Ascending aorta (tissue), 2 donors: ENCODE measurements around the gene KCNC4. TPM values are rescaled to one million over a fixed set of nuclear protein-coding genes. Genes with fewer than 3 reads are reported as not detected.

Source experiments
- DNase-seq, 2 donors: peaks; one replicate each; pipeline ENCODE4 v3.0.0-alpha.2; 2019; ENCODE audit warnings: low spot score in 2 of 2
- H3K27ac ChIP-seq, 2 donors: fragments of 200-600 bp; sonication (generic); one replicate each; pipeline ENCODE4 v1.5.1; 2016 to 2017; ENCODE audit warnings: mild to moderate bottlenecking in 1 of 2
- H3K27me3 ChIP-seq: fragments of 200-600 bp; sonication (generic); one replicate; pipeline ENCODE4 v1.5.1; 2017
- H3K36me3 ChIP-seq, 2 donors: fragments of 200-600 bp; sonication (generic); one replicate each; pipeline ENCODE4 v1.5.1; 2016
- H3K4me1 ChIP-seq, 2 donors: fragments of 200-600 bp; sonication (generic); one replicate each; pipeline ENCODE4 v1.5.1; 2016 to 2017; ENCODE audit warnings: mild to moderate bottlenecking in 1 of 2
- H3K4me3 ChIP-seq, 2 donors: fragments of 200-600 bp; sonication (generic); one replicate each; pipeline ENCODE4 v1.5.1; 2016 to 2017; ENCODE audit warnings: mild to moderate bottlenecking in 1 of 2
- H3K9me3 ChIP-seq, 2 donors: fragments of 200-600 bp; sonication (generic); one replicate each; pipeline ENCODE4 v1.5.1; 2016
- intact Hi-C: fragments of 100-400 bp; cut with DNase I; formaldehyde crosslinking; loops from one replicate; pipeline ENCODE4 v1.15.1; 2023
- total RNA-seq: library from RNA; depleted of rRNA; stranded (reverse); fragments of >200 nt; gene quantifications from one replicate; pipeline ENCODE4 v1.1.0, GENCODE V29; 2016
- TF ChIP-seq, protein P1 (sequence below), 3 experiments: fragments of 200-600 bp in 2 of 3; fragments of 450-650 bp in 1 of 3; sonication (generic) in 2 of 3; IDR thresholded peaks; one replicate each; pipeline ENCODE4 v1.5.1; 2016 to 2019; ENCODE audit warnings: antibody characterized with exemption in 3 of 3, mild to moderate bottlenecking in 1 of 3, moderate library complexity in 1 of 3

KCNC4 gene
- total RNA-seq, 1 donor from 2014 or later: 8.4 TPM

DNA sequence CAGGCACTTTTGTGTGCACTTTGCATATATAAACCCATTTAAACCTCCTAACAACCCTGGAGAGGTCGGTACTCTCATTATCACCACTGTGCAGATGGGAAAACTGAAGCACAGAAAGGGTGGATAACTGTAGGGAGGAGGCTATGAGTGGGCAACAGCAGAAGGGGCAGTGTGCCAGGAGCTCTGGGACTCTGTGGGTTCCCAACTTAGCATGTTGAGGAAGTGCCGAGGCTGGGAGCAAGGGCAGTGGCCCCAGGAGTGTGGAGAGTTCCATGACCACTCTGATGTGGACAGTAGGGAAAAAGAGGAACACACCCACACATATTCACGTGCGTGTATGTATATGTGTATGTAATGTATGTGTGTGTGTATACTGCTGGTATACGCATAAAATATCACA, 25.7 kb upstream of the KCNC4 start:
- peaks cover 10 to 22% of the 10 kb centered on the region in 2 donors for H3K4me1 ChIP-seq
- H3K4me3 ChIP-seq: no peak overlapping the region
- intact Hi-C loops: no loop called here
- no peaks in the 10 kb centered on the region for H3K27me3 ChIP-seq
- TF ChIP-seq, protein P1, sequence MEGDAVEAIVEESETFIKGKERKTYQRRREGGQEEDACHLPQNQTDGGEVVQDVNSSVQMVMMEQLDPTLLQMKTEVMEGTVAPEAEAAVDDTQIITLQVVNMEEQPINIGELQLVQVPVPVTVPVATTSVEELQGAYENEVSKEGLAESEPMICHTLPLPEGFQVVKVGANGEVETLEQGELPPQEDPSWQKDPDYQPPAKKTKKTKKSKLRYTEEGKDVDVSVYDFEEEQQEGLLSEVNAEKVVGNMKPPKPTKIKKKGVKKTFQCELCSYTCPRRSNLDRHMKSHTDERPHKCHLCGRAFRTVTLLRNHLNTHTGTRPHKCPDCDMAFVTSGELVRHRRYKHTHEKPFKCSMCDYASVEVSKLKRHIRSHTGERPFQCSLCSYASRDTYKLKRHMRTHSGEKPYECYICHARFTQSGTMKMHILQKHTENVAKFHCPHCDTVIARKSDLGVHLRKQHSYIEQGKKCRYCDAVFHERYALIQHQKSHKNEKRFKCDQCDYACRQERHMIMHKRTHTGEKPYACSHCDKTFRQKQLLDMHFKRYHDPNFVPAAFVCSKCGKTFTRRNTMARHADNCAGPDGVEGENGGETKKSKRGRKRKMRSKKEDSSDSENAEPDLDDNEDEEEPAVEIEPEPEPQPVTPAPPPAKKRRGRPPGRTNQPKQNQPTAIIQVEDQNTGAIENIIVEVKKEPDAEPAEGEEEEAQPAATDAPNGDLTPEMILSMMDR (IDR thresholded peaks at IDR 0.05): no peak
- no peaks in the 10 kb centered on the region for H3K36me3 ChIP-seq
- H3K9me3 ChIP-seq: no peaks in the 10 kb centered on the region
- DNase-seq: no peak
- H3K27ac ChIP-seq: no peak overlapping the region

DNA sequence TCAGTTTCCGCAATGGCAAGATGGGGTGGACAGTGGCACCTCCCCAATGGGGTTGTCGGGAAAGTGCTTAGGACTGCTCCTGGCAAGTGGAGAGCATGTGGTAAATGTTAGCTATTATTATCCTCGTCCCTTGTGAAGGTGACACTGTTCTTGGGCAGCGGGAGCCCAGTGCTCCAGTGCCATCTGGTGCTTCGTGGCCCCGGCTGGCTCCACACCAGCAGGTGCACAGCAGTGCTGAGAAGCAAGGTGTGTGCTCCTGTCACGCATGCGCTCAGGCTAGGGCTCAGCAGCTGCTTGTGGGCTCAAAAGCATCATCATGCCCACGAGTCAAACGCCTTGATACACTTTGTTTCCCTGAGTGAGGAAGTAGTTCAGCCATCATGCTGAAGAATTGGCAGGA, 24.9 kb upstream of the KCNC4 start:
- H3K4me1 ChIP-seq: peaks cover 10 to 30% of the 10 kb centered on the region in 2 donors
- H3K4me3 ChIP-seq: no peak overlapping the region
- intact Hi-C loops: loop anchor here (5.0 kb wide), 1 partner anchor 98 kb away; no protein-coding TSS in a partner anchor
- H3K27ac ChIP-seq: peak overlapping the region in 1 of 2 donors; percentile 20
- no peak for DNase-seq
- no peaks in the 10 kb centered on the region for H3K27me3 ChIP-seq
- TF ChIP-seq, protein P1 (IDR thresholded peaks at IDR 0.05): no peak
- no peaks in the 10 kb centered on the region for H3K36me3 ChIP-seq
- no peaks in the 10 kb centered on the region for H3K9me3 ChIP-seq

DNA sequence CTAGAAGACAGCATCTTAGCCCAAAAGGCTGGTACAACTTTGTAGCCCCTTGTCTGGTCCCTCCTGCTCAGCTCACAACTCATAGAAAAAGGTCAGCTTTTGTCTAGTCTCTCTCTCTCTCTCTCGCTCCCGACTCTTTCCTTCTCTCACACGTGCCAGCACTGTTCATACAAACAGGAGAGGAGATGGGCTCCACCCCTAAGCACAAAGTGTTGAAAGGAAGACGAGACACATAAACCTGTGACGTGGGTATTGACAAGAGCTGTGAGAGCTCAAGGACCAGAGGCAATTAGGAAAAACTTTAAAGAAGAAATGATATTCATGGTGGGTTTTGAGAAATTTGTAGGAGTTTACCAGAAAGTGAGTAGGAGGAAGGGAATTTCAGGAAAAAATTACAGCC, 23.6 kb upstream of the KCNC4 start:
- Histone ChIP-seq H3K4me1 (peaks cover 10 to 34% of the 10 kb centered on the region in 2 donors), H3K9me3 (no peaks in the 10 kb centered on the region), H3K36me3 (no peaks in the 10 kb centered on the region), H3K27me3 (no peaks in the 10 kb centered on the region), H3K27ac (peak overlapping the region; percentile 90 to 92), H3K4me3 (peak overlapping the region; percentile 26 to 34)
- DNase-seq: no peak
- intact Hi-C loops: loop anchor here (5.0 kb wide), 1 partner anchor 99 kb away; no protein-coding TSS in a partner anchor
- TF ChIP-seq, protein P1 (IDR thresholded peaks at IDR 0.05): no peak

GRCh38 chr1:110187139-110187890, 22.8 kb upstream of the KCNC4 start:
- Histone ChIP-seq H3K36me3 (no peaks in the 10 kb centered on the region), H3K9me3 (no peaks in the 10 kb centered on the region), H3K27ac (peak overlapping the region; percentile 90 to 92), H3K4me3 (peak overlapping the region; percentile 26 to 34), H3K4me1 (peaks cover 10 to 34% of the 10 kb centered on the region in 2 donors), H3K27me3 (no peaks in the 10 kb centered on the region)
- TF ChIP-seq, protein P1 (IDR thresholded peaks at IDR 0.05): no peak
- DNase-seq: peak in 1 of 2 donors; percentile 84
- intact Hi-C loops: loop anchor here (5.0 kb wide), 1 partner anchor 100 kb away; no protein-coding TSS in a partner anchor

DNA sequence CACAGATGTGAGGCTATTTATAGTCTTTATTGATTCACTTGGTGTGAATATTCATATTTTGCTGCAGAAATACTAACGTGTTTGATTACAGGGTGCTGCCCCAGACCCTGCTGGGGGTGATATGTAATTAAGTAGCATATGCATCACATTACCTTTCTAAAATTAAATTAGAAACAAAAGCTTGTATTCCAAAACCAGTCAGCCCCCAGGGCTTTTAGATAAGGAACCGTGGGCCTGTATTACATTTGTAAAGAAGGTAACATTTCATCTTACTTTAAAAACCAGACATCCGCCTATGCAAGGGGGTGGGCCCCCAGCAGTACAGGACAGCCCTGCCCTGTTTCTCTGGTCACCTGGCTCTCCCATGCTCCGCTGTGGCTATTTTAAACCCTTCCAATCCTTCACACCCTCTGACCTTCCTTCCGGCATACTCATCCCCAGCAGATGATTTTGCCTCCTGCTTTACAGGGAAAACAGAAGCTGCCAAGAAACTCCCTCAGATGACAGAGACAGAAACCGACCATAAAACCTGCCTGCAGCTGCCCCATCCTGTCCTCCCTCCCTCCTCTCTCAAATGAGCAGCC, 22.0 kb upstream of the KCNC4 start:
- no peak for DNase-seq
- Histone ChIP-seq H3K27me3 (no peaks in the 10 kb centered on the region), H3K9me3 (no peaks in the 10 kb centered on the region), H3K4me1 (peaks cover 10 to 34% of the 10 kb centered on the region in 2 donors), H3K4me3 (peak overlapping the region in 1 of 2 donors; percentile 4), H3K27ac (peak overlapping the region; percentile 90 to 92), H3K36me3 (no peaks in the 10 kb centered on the region)
- TF ChIP-seq, protein P1 (IDR thresholded peaks at IDR 0.05): no peak
- intact Hi-C loops: loop anchor here (2.0 to 5.0 kb wide), 2 partner anchors 21 to 101 kb away; no protein-coding TSS in a partner anchor
